Fibroblast of mammary gland (primary cell): Measurements from ENCODE around the gene ARL6IP4.

ENCODE experiments used
- DNase-seq: peaks from one replicate; pipeline ENCODE4 v3.0.0-alpha.2; 2010; ENCODE audit warnings: low read depth
- H3K4me3 ChIP-seq: 2 replicates; pipeline ENCODE4 v1.5.1; 2011; ENCODE audit warnings: low read depth, mild to moderate bottlenecking, low read length, moderate library complexity; ENCODE audit not compliant: control insufficient read depth
- TF ChIP-seq, protein P1 (sequence below): conservative IDR thresholded peaks from 2 replicates; pipeline ENCODE4 v1.5.1; 2011; ENCODE audit warnings: low read depth, low read length, inconsistent platforms; ENCODE audit not compliant: control insufficient read depth, insufficient read depth

The ARL6IP4 gene

DNA sequence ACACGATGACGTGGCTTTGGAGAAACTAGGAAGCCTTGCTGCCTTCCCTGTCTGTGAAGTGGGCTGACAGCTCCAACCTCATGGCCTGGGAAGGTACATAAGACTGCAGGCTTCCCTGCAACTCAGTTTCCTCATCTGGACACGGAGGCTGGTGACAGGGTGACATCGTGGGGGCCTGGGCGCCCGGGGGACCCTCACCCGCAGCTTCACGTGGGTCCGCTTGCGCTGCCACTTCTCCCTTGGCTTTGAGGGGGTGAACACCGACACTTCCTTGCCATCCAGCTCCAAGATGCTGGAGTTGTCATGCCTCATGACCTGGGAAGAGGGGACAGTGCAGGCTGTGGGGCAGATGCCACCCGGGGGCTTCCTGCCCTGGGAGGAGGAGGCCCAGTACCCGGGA lies 7.6 kb downstream of the ARL6IP4 start:
- no peak for DNase-seq

GRCh38 chr12:122988612-122989212 lies 8.2 kb downstream of the ARL6IP4 start:
- no peak overlapping the region for H3K4me3 ChIP-seq
- TF ChIP-seq, protein P1, sequence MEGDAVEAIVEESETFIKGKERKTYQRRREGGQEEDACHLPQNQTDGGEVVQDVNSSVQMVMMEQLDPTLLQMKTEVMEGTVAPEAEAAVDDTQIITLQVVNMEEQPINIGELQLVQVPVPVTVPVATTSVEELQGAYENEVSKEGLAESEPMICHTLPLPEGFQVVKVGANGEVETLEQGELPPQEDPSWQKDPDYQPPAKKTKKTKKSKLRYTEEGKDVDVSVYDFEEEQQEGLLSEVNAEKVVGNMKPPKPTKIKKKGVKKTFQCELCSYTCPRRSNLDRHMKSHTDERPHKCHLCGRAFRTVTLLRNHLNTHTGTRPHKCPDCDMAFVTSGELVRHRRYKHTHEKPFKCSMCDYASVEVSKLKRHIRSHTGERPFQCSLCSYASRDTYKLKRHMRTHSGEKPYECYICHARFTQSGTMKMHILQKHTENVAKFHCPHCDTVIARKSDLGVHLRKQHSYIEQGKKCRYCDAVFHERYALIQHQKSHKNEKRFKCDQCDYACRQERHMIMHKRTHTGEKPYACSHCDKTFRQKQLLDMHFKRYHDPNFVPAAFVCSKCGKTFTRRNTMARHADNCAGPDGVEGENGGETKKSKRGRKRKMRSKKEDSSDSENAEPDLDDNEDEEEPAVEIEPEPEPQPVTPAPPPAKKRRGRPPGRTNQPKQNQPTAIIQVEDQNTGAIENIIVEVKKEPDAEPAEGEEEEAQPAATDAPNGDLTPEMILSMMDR: no peak
- no peak for DNase-seq

More for the DNA sequence above, 7.6 kb downstream of the ARL6IP4 start:
- H3K4me3 ChIP-seq: no peak overlapping the region
- TF ChIP-seq, protein P1: no peak

GRCh38 chr12:122989225-122989839 lies 8.9 kb downstream of the ARL6IP4 start:
- H3K4me3 ChIP-seq: no peak overlapping the region
- DNase-seq: no peak
- TF ChIP-seq, protein P1: no peak

GRCh38 chr12:122989874-122990419 lies 9.5 kb downstream of the ARL6IP4 start:
- H3K4me3 ChIP-seq: no peak overlapping the region
- no peak for DNase-seq
- TF ChIP-seq, protein P1: no peak

DNA sequence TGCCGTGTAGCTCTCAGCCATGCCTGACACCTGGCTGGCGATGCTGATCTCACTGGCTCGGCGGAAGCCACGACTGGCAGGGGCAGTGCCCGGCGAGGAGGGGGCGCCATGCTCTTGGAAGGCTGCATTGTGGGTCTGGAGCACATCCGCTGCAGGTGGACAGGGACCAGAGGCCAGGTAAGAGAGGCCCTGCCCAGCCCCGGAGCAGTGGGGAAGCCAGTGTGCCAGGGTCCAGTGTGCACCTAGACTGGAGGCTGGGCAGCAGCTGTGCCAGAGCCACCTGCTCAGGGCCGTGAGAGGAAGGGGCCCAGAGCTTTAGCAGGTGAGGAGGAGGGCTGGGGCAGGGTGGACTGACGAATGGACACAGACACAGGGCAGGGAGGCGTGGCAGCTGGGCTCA lies 10.1 kb downstream of the ARL6IP4 start:
- TF ChIP-seq, protein P1: no peak
- no peak overlapping the region for H3K4me3 ChIP-seq
- DNase-seq: no peak

DNA sequence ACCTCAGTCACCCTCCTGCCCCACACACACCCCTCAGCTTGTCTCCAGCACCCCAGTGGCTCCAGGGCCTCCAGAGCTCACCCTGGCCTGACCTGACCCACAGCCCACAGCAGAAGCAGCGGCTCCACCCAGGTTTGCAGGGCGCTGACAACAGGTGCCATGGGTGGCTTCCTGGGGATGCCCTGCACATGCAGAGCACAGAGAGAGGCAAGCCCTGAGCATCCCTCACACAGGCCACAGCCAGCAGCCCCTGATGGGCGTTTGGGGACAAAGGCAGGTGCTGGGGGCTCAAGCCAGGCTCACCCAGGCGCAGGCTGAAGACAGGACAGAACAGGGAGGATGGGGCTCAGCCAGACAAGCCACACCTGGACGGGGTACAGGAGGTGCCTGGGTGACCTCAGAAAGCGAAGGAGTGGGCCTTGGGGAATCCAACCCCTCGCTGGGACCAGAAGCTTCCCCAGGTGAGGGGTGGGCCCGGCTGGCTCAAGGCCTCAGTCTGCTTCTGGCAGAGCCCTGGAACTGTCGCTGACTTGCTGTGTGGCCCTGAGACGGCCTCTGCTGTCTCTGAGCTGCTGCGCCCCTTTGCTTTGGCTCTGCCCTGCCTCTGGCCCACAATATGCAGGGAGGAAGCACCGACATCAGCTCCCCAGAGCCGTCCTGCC lies 10.6 kb downstream of the ARL6IP4 start:
- DNase-seq: no peak
- TF ChIP-seq, protein P1: no peak
- no peak overlapping the region for H3K4me3 ChIP-seq
